ENCODE measurements around the gene GBA3. TPM values are rescaled to one million over a fixed set of nuclear protein-coding genes. Genes with fewer than 3 reads are reported as not detected.

The GBA3 gene
- total RNA-seq, 3 donors from 2014 or later, result 4.0 to 9.0 (median 8.1) TPM

GRCh38 chr4:22689428-22689827, 3.3 kb upstream of the GBA3 start:
- intact Hi-C loops (cut with DNase I, micrococcal nuclease), result no loop called here
- H3K4me1 ChIP-seq (ENCODE audit: low read depth), result peaks cover 7% of the 10 kb centered on the region
- TF ChIP-seq CTCF (IDR thresholded peaks at IDR 0.05), result no peak
- H3K4me3 ChIP-seq, result no peak overlapping the region
- no peak for ATAC-seq
- no peaks in the 10 kb centered on the region for H3K9me3 ChIP-seq
- no peak for DNase-seq
- H3K36me3 ChIP-seq (ENCODE audit: low read depth), result no peaks in the 10 kb centered on the region

- no peak for TF ChIP-seq CTCF (IDR thresholded peaks at IDR 0.05)
- Histone ChIP-seq H3K9me3 (no peaks in the 10 kb centered on the region), H3K4me1 (ENCODE audit: low read depth) (peaks cover 7% of the 10 kb centered on the region), H3K36me3 (ENCODE audit: low read depth) (no peaks in the 10 kb centered on the region), H3K4me3 (no peak overlapping the region)
- DNase-seq, result no peak
- intact Hi-C loops (cut with DNase I, micrococcal nuclease), result loop anchor here in 1 of 2 donors (10.0 kb wide), 1 partner anchor 280 kb away; no protein-coding TSS in a partner anchor
- no peak for ATAC-seq
Observed at GRCh38 chr4:22695029-22695428, 2.3 kb downstream of the GBA3 start.

GRCh38 chr4:22695917-22696316, 3.2 kb downstream of the GBA3 start:
- intact Hi-C loops (cut with DNase I, micrococcal nuclease), result loop anchor here in 1 of 2 donors (10.0 kb wide), 1 partner anchor 281 kb away; no protein-coding TSS in a partner anchor
- H3K4me1 ChIP-seq (ENCODE audit: low read depth), result peaks cover 7% of the 10 kb centered on the region
- DNase-seq (peak in 1 of 3 donors; percentile 34), ATAC-seq (peak; percentile 85)
- H3K4me3 ChIP-seq, result no peak overlapping the region
- H3K36me3 ChIP-seq (ENCODE audit: low read depth), result no peaks in the 10 kb centered on the region
- no peaks in the 10 kb centered on the region for H3K9me3 ChIP-seq
- no peak for TF ChIP-seq CTCF (IDR thresholded peaks at IDR 0.05)

GRCh38 chr4:22703912-22704311, 11.2 kb downstream of the GBA3 start:
- DNase-seq, result no peak
- ATAC-seq, result no peak
- Histone ChIP-seq H3K36me3 (ENCODE audit: low read depth) (no peaks in the 10 kb centered on the region), H3K4me3 (no peak overlapping the region), H3K9me3 (no peaks in the 10 kb centered on the region), H3K4me1 (ENCODE audit: low read depth) (no peaks in the 10 kb centered on the region)
- no peak for TF ChIP-seq CTCF (IDR thresholded peaks at IDR 0.05)
- intact Hi-C loops (cut with DNase I, micrococcal nuclease), result no loop called here

GRCh38 chr4:22707390-22707789, 14.7 kb downstream of the GBA3 start:
- no peaks in the 10 kb centered on the region for H3K9me3 ChIP-seq
- TF ChIP-seq CTCF (IDR thresholded peaks at IDR 0.05), result no peak
- H3K36me3 ChIP-seq (ENCODE audit: low read depth), result no peaks in the 10 kb centered on the region
- ATAC-seq (no peak), DNase-seq (no peak)
- H3K4me3 ChIP-seq, result no peak overlapping the region
- intact Hi-C loops (cut with DNase I, micrococcal nuclease), result no loop called here
- H3K4me1 ChIP-seq (ENCODE audit: low read depth), result no peaks in the 10 kb centered on the region

- DNase-seq, result no peak
- Histone ChIP-seq H3K4me3 (no peak overlapping the region), H3K36me3 (ENCODE audit: low read depth) (no peaks in the 10 kb centered on the region), H3K9me3 (no peaks in the 10 kb centered on the region), H3K4me1 (ENCODE audit: low read depth) (no peaks in the 10 kb centered on the region)
- no peak for TF ChIP-seq CTCF (IDR thresholded peaks at IDR 0.05)
- peak; percentile 14 for ATAC-seq
- intact Hi-C loops (cut with DNase I, micrococcal nuclease), result no loop called here
Observed at GRCh38 chr4:22708961-22709360, 16.2 kb downstream of the GBA3 start.
